Adipose tissue (tissue), 3 donors: Measurements from ENCODE around the gene RPH3AL. TPM values are rescaled to one million over a fixed set of nuclear protein-coding genes. Genes with fewer than 3 reads are reported as not detected.

Experiments used
- H3K27ac ChIP-seq: one replicate; pipeline ENCODE4 v1.5.1; 2013; ENCODE audit warnings: low read depth, low read length
- WGBS, 3 donors: extraction: QIAGEN DNeasy Blood & Tissue Kit; methylation state at CpG; one replicate each; pipeline ENCODE4 v1.1.7; 2013; 5-methylcytosine and 5-hydroxymethylcytosine counted together
- polyA plus RNA-seq, 3 donors: library from polyadenylated mRNA; stranded (reverse); fragments of 200-250 nt; gene quantifications; one replicate each; pipeline ENCODE4 v1.2.3, GENCODE V29; 2013
- donor health status: healthy with polysubstance abuse.
- donor health status: Bipolar disorder and iron deficiency.
- donor health status: healthy.

RPH3AL gene
- polyA plus RNA-seq, 3 donors, result 19.7 to 30.1 (median 25.5) TPM

- 92 to 93% (median 93%) methylated on average over 14 of the region's 14 CpGs for WGBS, 3 donors
- H3K27ac ChIP-seq, result no peak overlapping the region
Observed at GRCh38 chr17:165939-166338, 186.7 kb downstream of the RPH3AL start.

GRCh38 chr17:164303-165235 lies 188.0 kb downstream of the RPH3AL start:
- H3K27ac ChIP-seq, result no peak overlapping the region
- WGBS, 3 donors, result 67 to 77% (median 68%) methylated on average over 16 of the region's 16 CpGs

GRCh38 chr17:163514-164098 lies 189.0 kb downstream of the RPH3AL start:
- 81 to 93% (median 85%) methylated on average over 11 of the region's 11 CpGs for WGBS, 3 donors

GRCh38 chr17:162689-163088 lies 189.9 kb downstream of the RPH3AL start:
- H3K27ac ChIP-seq, result no peak overlapping the region
- WGBS, 3 donors, result 91 to 92% (median 92%) methylated on average over 11 of the region's 11 CpGs

More at GRCh38 chr17:163514-164098, 189.0 kb downstream of the RPH3AL start:
- H3K27ac ChIP-seq, result no peak overlapping the region

Other genes starting within 250 kb of the RPH3AL start
- gene SCGB1C2, start 215.2 kb downstream of the RPH3AL start, polyA plus RNA-seq, result under 1 TPM in 1 of 3 donors, not detected in 2; 0.43 TPM
- 10 to 100 TPM in 2 of 3 donors, 1 to 10 TPM in 1; 9.4 to 19.1 (median 14.4) TPM for gene DOC2B, start 171.2 kb downstream of the RPH3AL start, polyA plus RNA-seq
- gene RFLNB, start 93.1 kb upstream of the RPH3AL start, polyA plus RNA-seq, result 10 to 100 TPM in 2 of 3 donors, 1 to 10 TPM in 1; 2.5 to 36.7 (median 23.0) TPM